Measurements from ENCODE around the gene USP2. TPM values are rescaled to one million over a fixed set of nuclear protein-coding genes. Genes with fewer than 3 reads are reported as not detected.
A peak's percentile ranks its signal among the peaks of the same experiment; 100 is the strongest.

USP2 gene
- total RNA-seq, 2 donors from 2014 or later, result 0.68 to 2.1 TPM

- Histone ChIP-seq H3K36me3 (no peaks in the 10 kb centered on the region), H3K9me3 (no peaks in the 10 kb centered on the region), H3K27ac (no peak overlapping the region), H3K27me3 (replicated peaks; ENCODE audit: insufficient read depth) (no peaks in the 10 kb centered on the region), H3K4me1 (ENCODE audit: control insufficient read depth in 1 of 2, low read depth in 2 of 2) (peaks cover 3 to 20% of the 10 kb centered on the region in 2 donors), H3K4me3 (no peak overlapping the region)
- ATAC-seq (ENCODE audit: insufficient number of reproducible peaks, low FRiP score, low read depth), result no peak
- DNase-seq (ENCODE audit: low spot score), result no peak
- no peak for TF ChIP-seq CTCF (IDR thresholded peaks at IDR 0.05)
These were observed 10.9 kb downstream of the USP2 start for GRCh38 chr11:119370486-119371046.

GRCh38 chr11:119369132-119369925 is 12.2 kb downstream of the USP2 start:
- H3K9me3 ChIP-seq, result no peaks in the 10 kb centered on the region
- peaks cover 10 to 24% of the 10 kb centered on the region in 2 donors for H3K4me1 ChIP-seq (ENCODE audit: control insufficient read depth in 1 of 2, low read depth in 2 of 2)
- TF ChIP-seq CTCF (IDR thresholded peaks at IDR 0.05), result no peak
- no peak overlapping the region for H3K4me3 ChIP-seq
- ATAC-seq (ENCODE audit: insufficient number of reproducible peaks, low FRiP score, low read depth) (no peak), DNase-seq (ENCODE audit: low spot score) (no peak)
- H3K27me3 ChIP-seq (replicated peaks; ENCODE audit: insufficient read depth), result no peaks in the 10 kb centered on the region
- H3K36me3 ChIP-seq, result no peaks in the 10 kb centered on the region
- no peak overlapping the region for H3K27ac ChIP-seq

GRCh38 chr11:119368121-119369034 is 13.1 kb downstream of the USP2 start:
- Histone ChIP-seq H3K9me3 (no peaks in the 10 kb centered on the region), H3K4me3 (no peak overlapping the region), H3K27ac (peak overlapping the region in 1 of 2 donors; percentile 8), H3K4me1 (ENCODE audit: control insufficient read depth in 1 of 2, low read depth in 2 of 2) (peaks cover 12 to 33% of the 10 kb centered on the region in 2 donors), H3K36me3 (no peaks in the 10 kb centered on the region), H3K27me3 (replicated peaks; ENCODE audit: insufficient read depth) (no peaks in the 10 kb centered on the region)
- DNase-seq (ENCODE audit: low spot score) (no peak), ATAC-seq (ENCODE audit: insufficient number of reproducible peaks, low FRiP score, low read depth) (no peak)
- TF ChIP-seq CTCF (IDR thresholded peaks at IDR 0.05), result no peak

GRCh38 chr11:119367661-119368120 is 13.8 kb downstream of the USP2 start:
- peaks cover 12 to 38% of the 10 kb centered on the region in 2 donors for H3K4me1 ChIP-seq (ENCODE audit: control insufficient read depth in 1 of 2, low read depth in 2 of 2)
- no peak for DNase-seq (ENCODE audit: low spot score)
- no peak for ATAC-seq (ENCODE audit: insufficient number of reproducible peaks, low FRiP score, low read depth)
- no peaks in the 10 kb centered on the region for H3K36me3 ChIP-seq
- no peaks in the 10 kb centered on the region for H3K9me3 ChIP-seq
- no peaks in the 10 kb centered on the region for H3K27me3 ChIP-seq (replicated peaks; ENCODE audit: insufficient read depth)
- no peak for TF ChIP-seq CTCF (IDR thresholded peaks at IDR 0.05)
- H3K27ac ChIP-seq, result no peak overlapping the region
- no peak overlapping the region for H3K4me3 ChIP-seq
